HG03439 (cell line): ENCODE data around the gene CHMP5.
"Not testable (repeated sequence)": the region's sequence is repeated elsewhere in the genome, so short reads cannot be mapped to it uniquely, and the experiment has no call there.

ENCODE experiments used
- ATAC-seq: cut with Tn5 transposase; IDR thresholded peaks from one replicate; pipeline ENCODE4 v1.9.1; 2021; ENCODE audit warnings: mild to moderate bottlenecking, moderate library complexity; ENCODE audit not compliant: unreplicated experiment

The CHMP5 gene

GRCh38 chr9:33310748-33311147 is 45.9 kb downstream of the CHMP5 start:
- ATAC-seq = no peak

- no peak for ATAC-seq
Observed at GRCh38 chr9:33311953-33312352, 47.1 kb downstream of the CHMP5 start.

DNA sequence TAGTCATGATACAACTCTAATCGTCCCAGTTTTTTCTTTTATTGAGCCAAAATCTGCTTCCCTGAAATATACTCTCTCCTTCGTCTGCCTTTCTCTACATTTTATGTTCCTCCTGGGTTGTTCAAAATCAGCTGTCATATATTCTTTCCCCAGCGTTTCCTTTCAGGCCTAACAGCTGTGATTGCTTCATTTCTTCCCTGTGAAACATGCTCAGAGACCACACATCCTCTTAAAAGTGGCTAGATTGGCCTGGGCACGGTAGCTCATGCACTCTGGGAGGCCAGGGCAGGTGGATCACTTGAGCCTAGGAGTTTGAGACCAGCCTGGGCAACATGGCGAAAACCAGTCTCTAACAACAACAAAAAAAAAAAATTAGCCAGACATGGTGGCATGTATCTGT is 50.5 kb downstream of the CHMP5 start:
- no peak for ATAC-seq

DNA sequence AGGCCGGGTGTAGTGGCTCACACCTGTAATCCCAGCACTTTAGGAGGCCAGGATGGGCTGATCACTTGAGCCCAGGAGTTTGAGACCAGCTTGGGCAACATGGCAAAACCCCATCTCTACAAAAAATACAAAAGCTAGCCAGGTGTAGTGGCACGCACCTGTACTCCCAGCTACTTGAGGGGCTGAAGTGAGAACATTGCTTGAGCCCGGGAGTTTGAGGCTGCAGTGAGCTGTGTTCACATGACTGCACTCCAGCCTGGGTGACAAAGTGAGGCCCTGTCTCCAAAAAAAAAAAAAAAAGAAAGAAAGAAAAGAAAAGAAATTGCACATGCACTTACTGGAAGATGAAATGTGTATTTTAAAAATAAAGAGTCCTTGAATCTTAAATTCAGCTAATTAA is 52.3 kb downstream of the CHMP5 start:
- ATAC-seq = not testable (repeated sequence)

DNA sequence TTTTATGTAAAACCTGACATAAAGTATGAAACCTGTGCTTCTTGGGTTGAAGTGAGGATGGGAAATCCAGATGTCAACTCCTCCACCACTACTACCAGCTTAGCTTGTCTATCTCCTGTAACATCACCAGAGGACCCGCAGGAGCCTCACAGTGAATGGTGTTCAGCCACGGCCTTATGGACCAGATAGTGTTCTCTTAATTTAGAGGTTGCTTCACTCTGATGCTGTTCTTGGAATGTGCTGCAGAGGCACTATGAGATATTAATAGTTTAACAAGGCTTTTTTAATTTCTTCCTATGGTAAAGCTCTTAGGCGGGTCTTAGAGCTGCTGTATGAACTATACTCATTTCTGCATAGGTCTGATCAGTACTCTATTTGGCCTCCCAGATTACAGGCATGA is 53.4 kb downstream of the CHMP5 start:
- no peak for ATAC-seq

DNA sequence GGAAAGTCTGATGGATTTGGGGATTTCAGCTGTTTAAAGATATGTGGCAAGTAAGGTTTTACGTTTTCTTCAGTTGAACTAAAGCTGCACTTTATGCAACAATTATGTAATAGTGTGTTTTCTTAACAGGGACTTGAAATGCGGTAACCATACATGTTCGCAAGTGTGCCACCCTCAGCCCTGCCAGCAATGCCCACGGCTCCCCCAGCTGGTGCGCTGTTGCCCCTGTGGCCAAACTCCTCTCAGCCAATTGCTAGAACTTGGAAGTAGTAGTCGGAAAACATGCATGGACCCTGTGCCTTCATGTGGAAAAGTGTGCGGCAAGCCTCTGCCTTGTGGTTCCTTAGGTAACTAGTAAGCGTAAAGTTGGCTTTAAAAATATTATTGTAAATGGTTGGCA is 53.9 kb downstream of the CHMP5 start:
- no peak for ATAC-seq

DNA sequence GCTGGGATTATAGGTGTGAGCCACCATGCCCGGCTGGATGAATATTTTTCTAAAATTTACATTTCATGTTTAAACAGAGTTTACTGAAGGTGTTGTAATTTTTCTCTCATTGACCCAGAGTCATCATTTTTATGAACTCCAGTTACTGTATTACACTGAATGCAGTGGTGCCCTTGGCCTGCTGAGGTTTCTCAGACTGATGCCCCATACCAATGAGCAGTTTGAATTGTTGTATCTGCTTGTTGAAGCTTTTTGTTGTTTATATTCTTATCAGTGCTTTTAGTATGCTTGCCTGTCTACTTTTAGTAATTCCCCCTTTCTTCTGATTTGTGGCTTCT is 55.4 kb downstream of the CHMP5 start:
- no peak for ATAC-seq

DNA sequence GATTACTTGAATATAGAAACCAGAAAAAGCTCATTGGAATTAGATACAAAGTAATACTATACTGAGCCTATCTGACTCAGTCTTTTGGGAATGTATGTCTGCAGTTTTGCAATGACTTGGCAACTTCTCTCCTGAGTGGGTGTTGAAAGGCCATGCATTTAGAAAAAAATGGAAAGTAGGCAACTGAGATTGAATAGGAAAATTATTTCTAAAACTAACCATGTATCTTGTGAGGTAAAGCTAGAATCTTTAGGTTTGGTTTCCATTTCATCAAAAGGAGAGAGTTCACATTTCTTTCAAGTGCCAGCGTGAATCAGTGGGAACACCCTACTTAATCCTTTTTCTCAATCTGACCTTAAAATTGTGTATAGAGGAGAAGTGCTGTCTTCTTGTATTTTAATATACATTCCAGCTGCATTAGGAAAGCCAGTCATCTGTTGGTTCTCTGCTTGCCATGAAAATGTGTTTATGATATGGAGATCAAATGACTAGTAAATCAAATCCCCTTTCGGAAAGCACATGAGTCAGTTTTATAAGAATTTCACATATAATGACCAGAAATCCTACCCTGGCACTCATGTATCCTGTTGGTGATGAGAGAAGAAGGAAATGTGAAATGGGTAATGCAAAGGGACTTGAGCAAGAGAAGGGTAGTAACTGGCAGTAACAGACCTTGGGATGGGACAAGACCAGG is 55.9 kb downstream of the CHMP5 start:
- no peak for ATAC-seq

GRCh38 chr9:33329117-33329563 is 64.3 kb downstream of the CHMP5 start:
- ATAC-seq = no peak

DNA sequence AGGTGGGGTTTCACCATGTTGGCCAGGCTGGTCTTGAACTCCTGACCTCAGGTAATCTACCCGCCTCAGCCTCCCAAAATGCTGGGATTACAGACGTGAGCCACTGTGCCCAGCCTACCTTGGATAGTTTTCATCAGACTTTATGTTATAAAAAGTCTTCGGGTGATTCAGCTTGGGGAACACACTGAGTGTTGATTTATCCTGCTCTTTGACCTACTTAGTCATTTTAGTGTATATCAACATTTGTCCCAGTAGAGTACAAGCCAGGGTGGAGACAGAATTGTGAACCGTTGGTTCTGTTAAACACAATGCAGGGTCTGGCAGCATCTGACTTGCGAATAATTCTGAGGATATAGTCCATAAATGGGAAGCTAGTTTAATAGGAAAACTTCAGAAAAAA is 65.1 kb downstream of the CHMP5 start:
- no peak for ATAC-seq

DNA sequence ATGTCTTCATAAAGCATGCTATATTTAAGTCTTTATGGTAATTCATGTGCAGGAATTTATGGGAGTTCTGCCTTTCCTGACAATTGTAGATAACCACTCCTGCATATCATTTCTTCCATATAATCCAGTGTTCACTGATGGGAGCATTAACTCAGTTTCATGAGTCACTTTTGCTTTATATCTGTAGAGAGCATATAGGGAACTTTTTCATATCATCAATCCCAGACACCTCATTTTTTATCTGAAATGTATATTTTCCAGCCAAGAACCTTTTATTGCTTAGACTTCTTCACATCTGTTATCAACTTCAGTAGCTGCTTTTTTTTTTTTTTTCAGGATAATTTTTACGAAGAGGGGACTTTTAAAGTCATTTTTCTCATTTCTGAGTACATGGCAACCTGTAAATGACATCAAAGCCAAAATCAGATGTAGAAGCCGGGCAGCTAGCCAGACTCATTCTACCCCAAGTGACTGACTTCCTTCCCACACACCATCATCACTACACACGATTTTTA is 66.6 kb downstream of the CHMP5 start:
- no peak for ATAC-seq
